Kidney (tissue), 14 donors: ENCODE measurements around the gene CCDC7. TPM values are rescaled to one million over a fixed set of nuclear protein-coding genes. Genes with fewer than 3 reads are reported as not detected.

Source experiments
- DNase-seq, 5 donors: peaks; one replicate each; pipeline ENCODE4 v3.0.0-alpha.2; 2013 to 2020
- FAIRE-seq: peaks from 2 replicates; lab custom pipeline; 2012; peaks lifted over from hg19 to GRCh38; lab: Jason Lieb, UNC
- H3K27ac ChIP-seq, 2 donors: one replicate each; pipeline ENCODE4 v1.7.0; 2013; ENCODE audit warnings: low read depth in 2 of 2, low read length in 2 of 2, inconsistent platforms in 1 of 2
- H3K27me3 ChIP-seq: one replicate; pipeline ENCODE4 v1.7.1; 2013; ENCODE audit warnings: low read length, inconsistent platforms; ENCODE audit not compliant: control insufficient read depth, insufficient read depth
- H3K36me3 ChIP-seq, 3 donors: one replicate each; pipeline versions ENCODE4 v1.7.0 to v1.7.1; 2013; ENCODE audit warnings: low read length in 3 of 3, control low read depth in 1 of 3, inconsistent platforms in 1 of 3; ENCODE audit not compliant: insufficient read depth in 3 of 3, control insufficient read depth in 2 of 3
- H3K4me1 ChIP-seq, 3 donors: one replicate each; pipeline versions ENCODE4 v1.7.0 to v1.7.1; 2013; ENCODE audit warnings: low read length in 3 of 3, inconsistent platforms in 1 of 3, low read depth in 1 of 3; ENCODE audit not compliant: control insufficient read depth in 2 of 3, insufficient read depth in 2 of 3
- H3K4me3 ChIP-seq, 3 donors: one replicate each; pipeline versions ENCODE4 v1.7.0 to v1.8.1; 2013; ENCODE audit warnings: low read length in 3 of 3, control low read depth in 1 of 3, inconsistent platforms in 1 of 3
- H3K9ac ChIP-seq, 3 donors: one replicate each; pipeline versions ENCODE4 v1.7.0 to v1.7.1; 2013; ENCODE audit warnings: low read length in 3 of 3, control low read depth in 1 of 3, inconsistent platforms in 1 of 3
- H3K9me3 ChIP-seq, 3 donors: one replicate each; pipeline versions ENCODE4 v1.7.0 to v1.7.1; 2013; ENCODE audit warnings: low read length in 3 of 3, control low read depth in 1 of 3, inconsistent platforms in 1 of 3; ENCODE audit not compliant: control insufficient read depth in 2 of 3, insufficient read depth in 1 of 3
- CTCF ChIP-seq: IDR thresholded peaks from 3 replicates; pipeline ENCODE4 v1.5.1; 2012; ENCODE audit warnings: mild to moderate bottlenecking, moderate library complexity, borderline replicate concordance; ENCODE audit not compliant: insufficient read depth; ENCODE audit errors: extremely low read depth
- intact Hi-C: fragments of 100-400 bp; cut with DNase I; formaldehyde crosslinking; loops from one replicate; pipeline ENCODE4 v1.11.1; 2022
- polyA plus RNA-seq: library from polyadenylated mRNA; stranded (reverse); fragments of 350-450 nt; fragmentation: Illumina TruSeq; extraction: RNeasy Lipid Tissue Mini Kit (QIAGEN cat#74804); gene quantifications from one replicate; pipeline ENCODE4 v1.2.3, GENCODE V29; 2014; ENCODE audit warnings: low read depth, low replicate concordance; ENCODE audit not compliant: insufficient read depth
- total RNA-seq: library from RNA; stranded (reverse); fragmentation: NEBNext Ultra II Directional; extraction: Animal tissue kit (Norgen Biotek cat#: 25700); gene quantifications from one replicate; pipeline ENCODE4 v1.2.1, GENCODE V29; 2021
- donor health status: control.
- donor health status: control.
- donor health status: control.
- donor health status: control.
- donor health status: control.
- donor health status: DM: yes; HTN: yes; CAD: no.
- donor health status: Normal renal cell carcinoma (clear cell type).

The CCDC7 gene
- total and polyA plus RNA-seq, 2 donors from 2014 or later: 0.84 to 28.0 TPM

GRCh38 chr10:32846974-32847373, 401.0 kb downstream of the CCDC7 start:
- FAIRE-seq (no peak), DNase-seq (no peak)
- no peak overlapping the region for H3K4me3 ChIP-seq
- H3K9ac ChIP-seq: no peak overlapping the region
- H3K36me3 ChIP-seq: no peaks in the 10 kb centered on the region
- H3K4me1 ChIP-seq: no peaks in the 10 kb centered on the region
- intact Hi-C loops: no loop called here
- no peaks in the 10 kb centered on the region for H3K27me3 ChIP-seq
- H3K27ac ChIP-seq: no peak overlapping the region
- TF ChIP-seq CTCF: no peak
- H3K9me3 ChIP-seq: no peaks in the 10 kb centered on the region

- Histone ChIP-seq H3K36me3 (no peaks in the 10 kb centered on the region), H3K27ac (no peak overlapping the region), H3K4me3 (no peak overlapping the region), H3K4me1 (no peaks in the 10 kb centered on the region), H3K9me3 (no peaks in the 10 kb centered on the region), H3K27me3 (no peaks in the 10 kb centered on the region), H3K9ac (no peak overlapping the region)
- no peak for FAIRE-seq
- no peak for DNase-seq
- TF ChIP-seq CTCF: no peak
- intact Hi-C loops: no loop called here
These were observed 405.4 kb downstream of the CCDC7 start for GRCh38 chr10:32851301-32851700.

- DNase-seq (no peak), FAIRE-seq (no peak)
- Histone ChIP-seq H3K27me3 (no peaks in the 10 kb centered on the region), H3K36me3 (no peaks in the 10 kb centered on the region), H3K4me3 (no peak overlapping the region), H3K4me1 (no peaks in the 10 kb centered on the region), H3K9me3 (no peaks in the 10 kb centered on the region), H3K27ac (no peak overlapping the region), H3K9ac (no peak overlapping the region)
- intact Hi-C loops: no loop called here
- TF ChIP-seq CTCF: no peak
These were observed 408.5 kb downstream of the CCDC7 start for GRCh38 chr10:32854435-32854834.

- H3K9me3 ChIP-seq: peaks cover 0 to 2% (median 0%) of the 10 kb centered on the region in 3 donors
- H3K4me1 ChIP-seq: no peaks in the 10 kb centered on the region
- no peaks in the 10 kb centered on the region for H3K36me3 ChIP-seq
- no peak overlapping the region for H3K9ac ChIP-seq
- intact Hi-C loops: no loop called here
- FAIRE-seq (no peak), DNase-seq (no peak)
- H3K27ac ChIP-seq: no peak overlapping the region
- TF ChIP-seq CTCF: no peak
- H3K4me3 ChIP-seq: no peak overlapping the region
- no peaks in the 10 kb centered on the region for H3K27me3 ChIP-seq
These were observed 419.2 kb downstream of the CCDC7 start for GRCh38 chr10:32865170-32865569.
